Erythroblast (primary cell): Measurements from ENCODE around the gene C11orf98.
"Not testable (repeated sequence)": the region's sequence is repeated elsewhere in the genome, so short reads cannot be mapped to it uniquely, and the experiment has no call there.

Experiments used
- DNase-seq, 2 experiments: peaks; one replicate each; lab custom pipeline; 2025; lab: John Stamatoyannopoulos, UW
- GATA1 ChIP-seq: IDR thresholded peaks from 2 replicates; pipeline ENCODE4 v1.6.1; 2011; ENCODE audit warnings: low read depth, mild to moderate bottlenecking, control low read depth, low read length, moderate library complexity
- POLR2A ChIP-seq: IDR thresholded peaks from 2 replicates; pipeline ENCODE4 v1.6.1; 2011; ENCODE audit warnings: mild to moderate bottlenecking, low read length

Gene C11orf98

GRCh38 chr11:62621027-62621566 lies 43.9 kb downstream of the C11orf98 start:
- TF ChIP-seq POLR2A (no peak), GATA1 (no peak)
- DNase-seq = no peak

DNA sequence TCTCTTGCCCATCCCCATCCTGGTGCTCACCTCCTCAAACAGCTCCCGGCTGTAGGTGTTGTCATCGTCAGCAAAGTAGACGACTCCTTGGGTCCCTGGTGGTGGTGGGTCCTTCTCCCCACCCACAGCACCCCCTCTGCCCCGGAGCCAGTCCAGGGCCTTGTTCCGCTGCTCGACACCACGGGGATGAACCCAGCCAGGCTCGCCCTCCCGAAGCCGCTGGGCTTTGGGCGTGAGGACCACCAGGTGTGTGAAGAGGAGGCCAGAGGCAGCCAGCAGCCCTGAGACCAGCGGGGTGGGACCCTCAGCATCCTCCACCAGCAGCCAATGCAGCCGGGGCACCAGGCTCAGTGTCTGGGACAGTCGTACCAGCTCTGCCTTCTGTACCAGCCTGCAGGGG lies 48.1 kb downstream of the C11orf98 start:
- DNase-seq = not testable (repeated sequence)

DNA sequence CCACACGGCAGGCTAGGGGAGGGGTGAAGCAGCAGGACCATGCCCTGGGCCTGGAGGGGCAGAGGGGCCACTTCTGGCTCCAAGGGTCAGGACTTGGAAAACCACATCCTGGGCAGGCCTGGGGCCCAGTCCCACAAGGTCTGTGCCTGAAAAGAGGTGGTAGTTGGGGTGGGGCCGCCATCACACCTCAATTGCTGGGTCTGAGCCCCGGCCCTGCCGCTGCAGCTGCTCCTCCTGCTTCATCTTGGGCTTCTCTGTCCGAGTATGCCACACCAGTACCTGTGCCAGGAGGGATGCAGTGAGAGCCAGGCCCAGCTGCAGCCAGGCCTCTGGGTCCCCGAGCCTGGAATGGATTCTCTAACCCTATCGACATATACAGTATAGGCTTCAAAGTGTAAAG lies 49.5 kb downstream of the C11orf98 start:
- DNase-seq = no peak
- TF ChIP-seq GATA1 = no peak
- TF ChIP-seq POLR2A = no peak

DNA sequence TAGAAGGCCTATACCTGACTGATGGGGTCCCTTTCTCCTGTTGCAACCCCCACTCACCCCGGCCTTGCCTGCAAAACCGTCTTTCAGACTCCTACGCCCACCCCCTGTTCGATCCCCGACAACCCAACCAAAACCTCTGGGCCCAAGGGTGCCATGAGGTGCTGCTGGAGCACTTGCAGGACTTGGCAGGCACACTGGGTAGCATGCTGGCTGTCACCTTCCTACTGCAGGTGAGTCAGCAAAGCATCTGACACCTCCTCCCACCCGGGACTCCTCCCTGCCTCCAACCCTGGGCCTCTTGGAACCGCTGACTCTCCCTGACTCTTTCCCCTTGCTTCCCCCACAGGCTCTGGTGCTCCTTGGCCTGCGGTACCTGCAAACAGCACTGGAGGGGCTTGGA lies 50.7 kb downstream of the C11orf98 start:
- TF ChIP-seq GATA1 (no peak), POLR2A (no peak)
- DNase-seq = peak; percentile 52 to 75

DNA sequence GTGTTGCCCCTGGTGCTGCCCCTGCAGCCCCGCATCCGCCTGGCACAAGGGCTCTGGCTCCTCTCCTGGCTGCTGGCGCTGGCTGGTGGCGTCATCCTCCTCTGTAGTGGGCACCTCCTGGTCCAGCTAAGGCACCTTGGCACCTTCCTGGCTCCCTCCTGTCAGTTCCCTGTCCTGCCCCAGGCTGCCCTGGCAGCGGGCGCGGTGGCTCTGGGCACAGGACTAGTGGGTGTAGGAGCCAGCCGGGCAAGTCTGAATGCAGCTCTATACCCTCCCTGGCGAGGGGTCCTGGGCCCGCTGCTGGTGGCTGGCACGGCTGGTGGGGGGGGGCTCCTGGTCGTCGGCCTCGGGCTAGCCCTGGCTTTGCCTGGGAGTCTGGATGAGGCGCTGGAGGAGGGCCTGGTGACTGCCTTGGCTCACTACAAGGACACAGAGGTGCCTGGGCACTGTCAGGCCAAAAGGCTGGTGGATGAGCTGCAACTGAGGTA lies 51.7 kb downstream of the C11orf98 start:
- TF ChIP-seq GATA1 (no peak), POLR2A (no peak)
- DNase-seq = no peak
